Effector memory CD8-positive, alpha-beta T cell (primary cell): ENCODE data around the gene GPC5.
"Not testable (repeated sequence)": the region's sequence is repeated elsewhere in the genome, so short reads cannot be mapped to it uniquely, and the experiment has no call there.

ENCODE experiments used
- ATAC-seq: fragments of 150-1000 bp; cut with Tn5 transposase; replicated peaks from 2 replicates; pipeline ENCODE4 v1.10.0; 2021; ENCODE audit warnings: mild to moderate bottlenecking, moderate library complexity
- DNase-seq, 3 experiments: peaks; one replicate each; pipeline ENCODE4 v3.0.0; 2021
- H3K27ac Mint-ChIP-seq, 2 donors: one replicate each; pipeline ENCODE4 v1.8.0; 2022; ENCODE audit warnings: mild to moderate bottlenecking in 2 of 2, mixed read lengths in 2 of 2, moderate library complexity in 2 of 2
- H3K27me3 Mint-ChIP-seq, 2 donors: one replicate each; pipeline ENCODE4 v1.8.0; 2022; ENCODE audit warnings: mixed read lengths in 2 of 2
- H3K36me3 Mint-ChIP-seq: one replicate; pipeline ENCODE4 v1.8.0; 2022; ENCODE audit warnings: mild to moderate bottlenecking, moderate library complexity, mixed read lengths; ENCODE audit not compliant: insufficient read depth
- H3K4me1 Mint-ChIP-seq, 2 donors: one replicate each; pipeline ENCODE4 v1.8.0; 2022; ENCODE audit warnings: low read depth in 2 of 2, mixed read lengths in 2 of 2
- H3K4me3 Mint-ChIP-seq, 2 donors: one replicate each; pipeline ENCODE4 v1.8.0; 2022; ENCODE audit warnings: mild to moderate bottlenecking in 2 of 2, mixed read lengths in 2 of 2, moderate library complexity in 2 of 2
- H3K9me3 Mint-ChIP-seq, 2 donors: one replicate each; pipeline ENCODE4 v1.8.0; 2022; ENCODE audit warnings: mixed read lengths in 2 of 2

GPC5 gene

GRCh38 chr13:91882918-91883317 is 484.5 kb downstream of the GPC5 start:
- ATAC-seq, result no peak
- Mint-ChIP-seq H3K27me3 (no peaks in the 10 kb centered on the region), H3K27ac (no peak overlapping the region), H3K4me1 (no peaks in the 10 kb centered on the region), H3K9me3 (peaks cover 15 to 18% of the 10 kb centered on the region in 2 donors), H3K4me3 (no peak overlapping the region), H3K36me3 (no peaks in the 10 kb centered on the region)
- DNase-seq, result no peak

GRCh38 chr13:91889641-91890040 is 491.2 kb downstream of the GPC5 start:
- Mint-ChIP-seq H3K9me3 (peaks cover 15 to 18% of the 10 kb centered on the region in 2 donors), H3K4me3 (no peak overlapping the region), H3K4me1 (no peaks in the 10 kb centered on the region), H3K27me3 (no peaks in the 10 kb centered on the region), H3K36me3 (no peaks in the 10 kb centered on the region), H3K27ac (no peak overlapping the region)
- no peak for DNase-seq
- no peak for ATAC-seq

GRCh38 chr13:91891141-91891540 is 492.7 kb downstream of the GPC5 start:
- Mint-ChIP-seq H3K4me1 (no peaks in the 10 kb centered on the region), H3K9me3 (peaks cover 7 to 15% of the 10 kb centered on the region in 2 donors), H3K4me3 (no peak overlapping the region), H3K36me3 (no peaks in the 10 kb centered on the region), H3K27me3 (no peaks in the 10 kb centered on the region), H3K27ac (no peak overlapping the region)
- ATAC-seq, result no peak
- DNase-seq, result no peak

GRCh38 chr13:91893040-91893439 is 494.6 kb downstream of the GPC5 start:
- DNase-seq (no peak), ATAC-seq (no peak)
- no peak overlapping the region for H3K27ac Mint-ChIP-seq

GRCh38 chr13:91894316-91894715 is 495.9 kb downstream of the GPC5 start:
- no peak for ATAC-seq
- H3K9me3 Mint-ChIP-seq, result peaks cover 0 to 10% of the 10 kb centered on the region in 2 donors
- H3K4me1 Mint-ChIP-seq, result no peaks in the 10 kb centered on the region
- H3K4me3 Mint-ChIP-seq, result no peak overlapping the region
- no peaks in the 10 kb centered on the region for H3K27me3 Mint-ChIP-seq
- H3K27ac Mint-ChIP-seq, result no peak overlapping the region
- no peak for DNase-seq
- H3K36me3 Mint-ChIP-seq, result no peaks in the 10 kb centered on the region

More at GRCh38 chr13:91893040-91893439, 494.6 kb downstream of the GPC5 start:
- H3K9me3 Mint-ChIP-seq, result peaks cover 2 to 11% of the 10 kb centered on the region in 2 donors
- no peak overlapping the region for H3K4me3 Mint-ChIP-seq
- H3K27me3 Mint-ChIP-seq, result no peaks in the 10 kb centered on the region
- no peaks in the 10 kb centered on the region for H3K4me1 Mint-ChIP-seq
- H3K36me3 Mint-ChIP-seq, result no peaks in the 10 kb centered on the region

GRCh38 chr13:91896547-91896946 is 498.1 kb downstream of the GPC5 start:
- ATAC-seq, result no peak
- Mint-ChIP-seq H3K9me3 (peaks cover 0 to 6% of the 10 kb centered on the region in 2 donors), H3K4me1 (no peaks in the 10 kb centered on the region), H3K27ac (no peak overlapping the region), H3K27me3 (no peaks in the 10 kb centered on the region), H3K4me3 (no peak overlapping the region), H3K36me3 (no peaks in the 10 kb centered on the region)
- no peak for DNase-seq

GRCh38 chr13:91898986-91899385 is 500.6 kb downstream of the GPC5 start:
- not testable (repeated sequence) for H3K4me1 Mint-ChIP-seq, DNase-seq, H3K4me3 Mint-ChIP-seq, H3K27me3 Mint-ChIP-seq, H3K36me3 Mint-ChIP-seq, H3K9me3 Mint-ChIP-seq, ATAC-seq, H3K27ac Mint-ChIP-seq

- peaks cover 0 to 7% of the 10 kb centered on the region in 2 donors for H3K9me3 Mint-ChIP-seq
- no peak overlapping the region for H3K27ac Mint-ChIP-seq
- no peak for DNase-seq
- no peaks in the 10 kb centered on the region for H3K36me3 Mint-ChIP-seq
- no peaks in the 10 kb centered on the region for H3K4me1 Mint-ChIP-seq
- no peak overlapping the region for H3K4me3 Mint-ChIP-seq
- no peak for ATAC-seq
- no peaks in the 10 kb centered on the region for H3K27me3 Mint-ChIP-seq
These were observed 503.9 kb downstream of the GPC5 start for GRCh38 chr13:91902291-91902690.

GRCh38 chr13:91904005-91904404 is 505.6 kb downstream of the GPC5 start:
- DNase-seq, result no peak
- Mint-ChIP-seq H3K4me3 (no peak overlapping the region), H3K27ac (no peak overlapping the region), H3K9me3 (peaks cover 0 to 7% of the 10 kb centered on the region in 2 donors), H3K27me3 (no peaks in the 10 kb centered on the region), H3K4me1 (no peaks in the 10 kb centered on the region), H3K36me3 (no peaks in the 10 kb centered on the region)
- no peak for ATAC-seq

GRCh38 chr13:91904597-91904996 is 506.2 kb downstream of the GPC5 start:
- Mint-ChIP-seq H3K36me3 (no peaks in the 10 kb centered on the region), H3K27ac (no peak overlapping the region), H3K9me3 (peaks cover 0 to 5% of the 10 kb centered on the region in 2 donors), H3K4me3 (no peak overlapping the region), H3K4me1 (no peaks in the 10 kb centered on the region), H3K27me3 (no peaks in the 10 kb centered on the region)
- DNase-seq (no peak), ATAC-seq (no peak)

- Mint-ChIP-seq H3K9me3 (peaks cover 5 to 14% of the 10 kb centered on the region in 2 donors), H3K36me3 (no peaks in the 10 kb centered on the region), H3K27ac (no peak overlapping the region), H3K4me1 (no peaks in the 10 kb centered on the region), H3K4me3 (no peak overlapping the region), H3K27me3 (no peaks in the 10 kb centered on the region)
- no peak for ATAC-seq
- DNase-seq, result no peak
These were observed 509.0 kb downstream of the GPC5 start for GRCh38 chr13:91907398-91907797.

- ATAC-seq (no peak), DNase-seq (no peak)
- no peaks in the 10 kb centered on the region for H3K36me3 Mint-ChIP-seq
- H3K4me3 Mint-ChIP-seq, result no peak overlapping the region
- no peak overlapping the region for H3K27ac Mint-ChIP-seq
- H3K9me3 Mint-ChIP-seq, result peaks cover 3 to 14% of the 10 kb centered on the region in 2 donors
- no peaks in the 10 kb centered on the region for H3K4me1 Mint-ChIP-seq
- no peaks in the 10 kb centered on the region for H3K27me3 Mint-ChIP-seq
These were observed 511.2 kb downstream of the GPC5 start for GRCh38 chr13:91909617-91910016.

GRCh38 chr13:91922969-91923592 is 524.7 kb downstream of the GPC5 start:
- no peak overlapping the region for H3K4me3 Mint-ChIP-seq
- no peak overlapping the region for H3K27ac Mint-ChIP-seq
- peaks cover 3% of the 10 kb centered on the region for H3K36me3 Mint-ChIP-seq
- peaks cover 0 to 21% of the 10 kb centered on the region in 2 donors for H3K9me3 Mint-ChIP-seq
- ATAC-seq (no peak), DNase-seq (no peak)
- H3K4me1 Mint-ChIP-seq, result no peaks in the 10 kb centered on the region
- H3K27me3 Mint-ChIP-seq, result no peaks in the 10 kb centered on the region

- no peak for DNase-seq
- no peak for ATAC-seq
- Mint-ChIP-seq H3K4me1 (no peaks in the 10 kb centered on the region), H3K27ac (no peak overlapping the region), H3K27me3 (no peaks in the 10 kb centered on the region), H3K9me3 (peaks cover 8 to 15% of the 10 kb centered on the region in 2 donors), H3K4me3 (no peak overlapping the region), H3K36me3 (no peaks in the 10 kb centered on the region)
These were observed 532.3 kb downstream of the GPC5 start for GRCh38 chr13:91930687-91931086.
